WTC11 (cell line): ENCODE results near the gene NEK6. TPM values are rescaled to one million over a fixed set of nuclear protein-coding genes. Genes with fewer than 3 reads are reported as not detected.

Experiments used
- ATAC-seq: fragments of 200-7000 bp; cut with Tn5 transposase; 2 replicates; pipeline ENCODE4 v1.10.0; 2021; ENCODE audit warnings: mild to moderate bottlenecking, moderate library complexity
- CTCF ChIA-PET: fragments of 300-600 bp; sonication (Branson Sonifier 250); formaldehyde crosslinking; loops from one replicate; lab custom pipeline; 2021; ENCODE audit warnings: antibody characterized with exemption; lab: Charles Lee
- POLR2A ChIA-PET: fragments of 350-600 bp; sonication (Branson Sonifier 250); formaldehyde crosslinking; loops from one replicate; lab custom pipeline; 2021; ENCODE audit warnings: antibody characterized with exemption; lab: Charles Lee
- DNase-seq: peaks from one replicate; pipeline ENCODE4 v3.0.0; 2021; ENCODE audit warnings: low spot score
- H3K27ac Mint-ChIP-seq: 2 replicates; pipeline ENCODE4 v1.8.0; 2021; ENCODE audit warnings: mixed read lengths
- H3K27me3 Mint-ChIP-seq: 2 replicates; pipeline ENCODE4 v1.8.0; 2021; ENCODE audit warnings: low read depth, mild to moderate bottlenecking, moderate library complexity, mixed read lengths
- H3K36me3 Mint-ChIP-seq: 2 replicates; pipeline ENCODE4 v1.8.0; 2021; ENCODE audit warnings: mixed read lengths
- H3K4me1 Mint-ChIP-seq: 2 replicates; pipeline ENCODE4 v1.8.0; 2022; ENCODE audit warnings: mixed read lengths
- H3K4me3 Mint-ChIP-seq: 2 replicates; pipeline ENCODE4 v1.8.0; 2021; ENCODE audit warnings: mild to moderate bottlenecking, moderate library complexity, mixed read lengths
- H3K9me3 Mint-ChIP-seq: 2 replicates; pipeline ENCODE4 v1.8.0; 2021; ENCODE audit warnings: mixed read lengths
- EMX1 ChIP-seq: fragments of 250-450 bp; sonication (Bioruptor Pico); IDR thresholded peaks from 2 replicates; pipeline ENCODE4 v1.8.0; 2021; ENCODE audit warnings: mild to moderate bottlenecking
- ESRRA ChIP-seq: sonication (generic); formaldehyde crosslinking; IDR thresholded peaks from 2 replicates; pipeline ENCODE4 v1.8.1; 2022; ENCODE audit warnings: mild to moderate bottlenecking, missing genetic modification reagents, borderline replicate concordance
- GRHL2 ChIP-seq: fragments of 250-450 bp; sonication (Bioruptor Pico); IDR thresholded peaks from 2 replicates; pipeline ENCODE4 v1.8.0; 2022; ENCODE audit warnings: mild to moderate bottlenecking, moderate library complexity; ENCODE audit not compliant: insufficient replicate concordance, severe bottlenecking
- PRRX2 ChIP-seq: fragments of 250-450 bp; sonication (Bioruptor Pico); IDR thresholded peaks from 2 replicates; pipeline ENCODE4 v1.8.0; 2021; ENCODE audit warnings: mild to moderate bottlenecking
- SMAD4 ChIP-seq: sonication (generic); formaldehyde crosslinking; IDR thresholded peaks from 2 replicates; pipeline ENCODE4 v1.8.0; 2022; ENCODE audit warnings: mild to moderate bottlenecking, missing genetic modification reagents
- TP53 ChIP-seq: sonication (generic); formaldehyde crosslinking; IDR thresholded peaks from 2 replicates; pipeline ENCODE4 v1.8.1; 2023; ENCODE audit warnings: mild to moderate bottlenecking, missing genetic modification reagents
- ZNF138 ChIP-seq: sonication (generic); formaldehyde crosslinking; conservative IDR thresholded peaks from 2 replicates; pipeline ENCODE4 v1.8.1; 2022; ENCODE audit warnings: mild to moderate bottlenecking, moderate library complexity, missing genetic modification reagents
- ZNF219 ChIP-seq: sonication (generic); formaldehyde crosslinking; IDR thresholded peaks from 2 replicates; pipeline ENCODE4 v1.8.0; 2023; ENCODE audit warnings: missing genetic modification reagents, mild to moderate bottlenecking, borderline replicate concordance
- ZNF263 ChIP-seq: sonication (generic); formaldehyde crosslinking; IDR thresholded peaks from 2 replicates; pipeline ENCODE4 v1.8.1; 2022; ENCODE audit warnings: low read depth, mild to moderate bottlenecking, moderate library complexity, missing genetic modification reagents
- ZNF671 ChIP-seq: fragments of 250-450 bp; sonication (Bioruptor Pico); IDR thresholded peaks from 2 replicates; pipeline ENCODE4 v1.8.0; 2021; ENCODE audit warnings: mild to moderate bottlenecking
- total RNA-seq: library from RNA; stranded (reverse); gene quantifications from 3 replicates; pipeline ENCODE4 v1.2.3, GENCODE V29; 2021
- TF ChIP-seq, protein P1 (sequence below): sonication (generic); formaldehyde crosslinking; IDR thresholded peaks from 2 replicates; pipeline ENCODE4 v1.8.0; 2022; ENCODE audit warnings: missing genetic modification reagents
- TF ChIP-seq, protein P2 (sequence below): sonication (generic); formaldehyde crosslinking; IDR thresholded peaks from 2 replicates; pipeline ENCODE4 v1.8.1; 2023; ENCODE audit warnings: mild to moderate bottlenecking, missing genetic modification reagents, moderate library complexity
- TF ChIP-seq, protein P3 (sequence below): sonication (generic); formaldehyde crosslinking; IDR thresholded peaks from 2 replicates; pipeline ENCODE4 v1.8.1; 2022; ENCODE audit warnings: missing genetic modification reagents, borderline replicate concordance
- TF ChIP-seq, protein P4 (sequence below): sonication (generic); formaldehyde crosslinking; IDR thresholded peaks from 2 replicates; pipeline ENCODE4 v1.8.1; 2023; ENCODE audit warnings: mild to moderate bottlenecking, moderate library complexity, missing genetic modification reagents
- TF ChIP-seq, protein P5 (sequence below): sonication (generic); formaldehyde crosslinking; IDR thresholded peaks from 2 replicates; pipeline ENCODE4 v1.8.0; 2022; ENCODE audit warnings: mild to moderate bottlenecking, missing genetic modification reagents
- TF ChIP-seq, protein P6 (sequence below): sonication (generic); formaldehyde crosslinking; IDR thresholded peaks from 2 replicates; pipeline ENCODE4 v1.8.0; 2022; ENCODE audit warnings: mild to moderate bottlenecking, missing genetic modification reagents
- TF ChIP-seq, protein P7 (sequence below): sonication (generic); formaldehyde crosslinking; IDR thresholded peaks from 2 replicates; pipeline ENCODE4 v1.8.0; 2022; ENCODE audit warnings: mild to moderate bottlenecking, missing genetic modification reagents
- TF ChIP-seq, protein P8 (sequence below): fragments of 250-450 bp; sonication (Bioruptor Pico); IDR thresholded peaks from 2 replicates; pipeline ENCODE4 v2.1.2; 2022; ENCODE audit warnings: mild to moderate bottlenecking, moderate library complexity
- TF ChIP-seq, protein P9 (sequence below): sonication (generic); formaldehyde crosslinking; IDR thresholded peaks from 2 replicates; pipeline ENCODE4 v1.8.1; 2022; ENCODE audit warnings: mild to moderate bottlenecking, missing genetic modification reagents, moderate library complexity, borderline replicate concordance
- TF ChIP-seq, protein P10 (sequence below): sonication (generic); formaldehyde crosslinking; IDR thresholded peaks from 2 replicates; pipeline ENCODE4 v1.8.1; 2022; ENCODE audit warnings: mild to moderate bottlenecking, moderate library complexity, missing genetic modification reagents

NEK6 gene
- total RNA-seq, 1 experiment from 2014 or later = 23.0 TPM

DNA sequence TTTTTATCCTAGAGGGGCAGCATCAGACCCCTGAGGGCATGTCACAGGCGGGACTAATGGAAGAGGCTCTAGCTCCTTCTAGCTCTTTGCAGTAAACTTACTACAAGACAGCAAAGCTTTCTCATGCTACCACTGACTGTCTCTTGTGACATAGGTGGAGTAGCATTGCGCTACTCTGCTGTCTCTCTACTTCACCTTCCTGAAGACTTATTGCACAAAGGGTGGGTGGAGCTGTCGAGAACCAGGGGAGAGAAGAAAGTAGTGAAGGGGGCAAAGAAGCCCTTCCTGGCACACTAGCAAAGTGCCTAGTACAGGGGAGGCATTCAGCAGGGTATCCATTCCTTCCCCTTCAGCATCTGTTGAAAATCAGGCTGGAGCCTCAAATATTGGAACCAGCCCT, 36.1 kb upstream of the NEK6 start (continued):
- TF ChIP-seq, protein P1, sequence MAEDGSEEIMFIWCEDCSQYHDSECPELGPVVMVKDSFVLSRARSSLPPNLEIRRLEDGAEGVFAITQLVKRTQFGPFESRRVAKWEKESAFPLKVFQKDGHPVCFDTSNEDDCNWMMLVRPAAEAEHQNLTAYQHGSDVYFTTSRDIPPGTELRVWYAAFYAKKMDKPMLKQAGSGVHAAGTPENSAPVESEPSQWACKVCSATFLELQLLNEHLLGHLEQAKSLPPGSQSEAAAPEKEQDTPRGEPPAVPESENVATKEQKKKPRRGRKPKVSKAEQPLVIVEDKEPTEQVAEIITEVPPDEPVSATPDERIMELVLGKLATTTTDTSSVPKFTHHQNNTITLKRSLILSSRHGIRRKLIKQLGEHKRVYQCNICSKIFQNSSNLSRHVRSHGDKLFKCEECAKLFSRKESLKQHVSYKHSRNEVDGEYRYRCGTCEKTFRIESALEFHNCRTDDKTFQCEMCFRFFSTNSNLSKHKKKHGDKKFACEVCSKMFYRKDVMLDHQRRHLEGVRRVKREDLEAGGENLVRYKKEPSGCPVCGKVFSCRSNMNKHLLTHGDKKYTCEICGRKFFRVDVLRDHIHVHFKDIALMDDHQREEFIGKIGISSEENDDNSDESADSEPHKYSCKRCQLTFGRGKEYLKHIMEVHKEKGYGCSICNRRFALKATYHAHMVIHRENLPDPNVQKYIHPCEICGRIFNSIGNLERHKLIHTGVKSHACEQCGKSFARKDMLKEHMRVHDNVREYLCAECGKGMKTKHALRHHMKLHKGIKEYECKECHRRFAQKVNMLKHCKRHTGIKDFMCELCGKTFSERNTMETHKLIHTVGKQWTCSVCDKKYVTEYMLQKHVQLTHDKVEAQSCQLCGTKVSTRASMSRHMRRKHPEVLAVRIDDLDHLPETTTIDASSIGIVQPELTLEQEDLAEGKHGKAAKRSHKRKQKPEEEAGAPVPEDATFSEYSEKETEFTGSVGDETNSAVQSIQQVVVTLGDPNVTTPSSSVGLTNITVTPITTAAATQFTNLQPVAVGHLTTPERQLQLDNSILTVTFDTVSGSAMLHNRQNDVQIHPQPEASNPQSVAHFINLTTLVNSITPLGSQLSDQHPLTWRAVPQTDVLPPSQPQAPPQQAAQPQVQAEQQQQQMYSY (CRISPR knock-in tag) = no peak
- TF ChIP-seq ZNF138 (CRISPR knock-in tag) = no peak
- TF ChIP-seq, protein P2, sequence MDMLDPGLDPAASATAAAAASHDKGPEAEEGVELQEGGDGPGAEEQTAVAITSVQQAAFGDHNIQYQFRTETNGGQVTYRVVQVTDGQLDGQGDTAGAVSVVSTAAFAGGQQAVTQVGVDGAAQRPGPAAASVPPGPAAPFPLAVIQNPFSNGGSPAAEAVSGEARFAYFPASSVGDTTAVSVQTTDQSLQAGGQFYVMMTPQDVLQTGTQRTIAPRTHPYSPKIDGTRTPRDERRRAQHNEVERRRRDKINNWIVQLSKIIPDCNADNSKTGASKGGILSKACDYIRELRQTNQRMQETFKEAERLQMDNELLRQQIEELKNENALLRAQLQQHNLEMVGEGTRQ (CRISPR knock-in tag) = no peak
- no peak for TF ChIP-seq PRRX2 (CRISPR knock-in tag)
- TF ChIP-seq, protein P3, sequence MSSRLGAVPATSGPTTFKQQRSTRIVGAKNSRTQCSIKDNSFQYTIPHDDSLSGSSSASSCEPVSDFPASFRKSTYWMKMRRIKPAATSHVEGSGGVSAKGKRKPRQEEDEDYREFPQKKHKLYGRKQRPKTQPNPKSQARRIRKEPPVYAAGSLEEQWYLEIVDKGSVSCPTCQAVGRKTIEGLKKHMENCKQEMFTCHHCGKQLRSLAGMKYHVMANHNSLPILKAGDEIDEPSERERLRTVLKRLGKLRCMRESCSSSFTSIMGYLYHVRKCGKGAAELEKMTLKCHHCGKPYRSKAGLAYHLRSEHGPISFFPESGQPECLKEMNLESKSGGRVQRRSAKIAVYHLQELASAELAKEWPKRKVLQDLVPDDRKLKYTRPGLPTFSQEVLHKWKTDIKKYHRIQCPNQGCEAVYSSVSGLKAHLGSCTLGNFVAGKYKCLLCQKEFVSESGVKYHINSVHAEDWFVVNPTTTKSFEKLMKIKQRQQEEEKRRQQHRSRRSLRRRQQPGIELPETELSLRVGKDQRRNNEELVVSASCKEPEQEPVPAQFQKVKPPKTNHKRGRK = no peak
- TF ChIP-seq, protein P4, sequence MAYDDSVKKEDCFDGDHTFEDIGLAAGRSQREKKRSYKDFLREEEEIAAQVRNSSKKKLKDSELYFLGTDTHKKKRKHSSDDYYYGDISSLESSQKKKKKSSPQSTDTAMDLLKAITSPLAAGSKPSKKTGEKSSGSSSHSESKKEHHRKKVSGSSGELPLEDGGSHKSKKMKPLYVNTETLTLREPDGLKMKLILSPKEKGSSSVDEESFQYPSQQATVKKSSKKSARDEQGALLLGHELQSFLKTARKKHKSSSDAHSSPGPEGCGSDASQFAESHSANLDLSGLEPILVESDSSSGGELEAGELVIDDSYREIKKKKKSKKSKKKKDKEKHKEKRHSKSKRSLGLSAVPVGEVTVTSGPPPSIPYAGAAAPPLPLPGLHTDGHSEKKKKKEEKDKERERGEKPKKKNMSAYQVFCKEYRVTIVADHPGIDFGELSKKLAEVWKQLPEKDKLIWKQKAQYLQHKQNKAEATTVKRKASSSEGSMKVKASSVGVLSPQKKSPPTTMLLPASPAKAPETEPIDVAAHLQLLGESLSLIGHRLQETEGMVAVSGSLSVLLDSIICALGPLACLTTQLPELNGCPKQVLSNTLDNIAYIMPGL (CRISPR knock-in tag) = no peak
- TF ChIP-seq ZNF263 = no peak
- TF ChIP-seq, protein P5, sequence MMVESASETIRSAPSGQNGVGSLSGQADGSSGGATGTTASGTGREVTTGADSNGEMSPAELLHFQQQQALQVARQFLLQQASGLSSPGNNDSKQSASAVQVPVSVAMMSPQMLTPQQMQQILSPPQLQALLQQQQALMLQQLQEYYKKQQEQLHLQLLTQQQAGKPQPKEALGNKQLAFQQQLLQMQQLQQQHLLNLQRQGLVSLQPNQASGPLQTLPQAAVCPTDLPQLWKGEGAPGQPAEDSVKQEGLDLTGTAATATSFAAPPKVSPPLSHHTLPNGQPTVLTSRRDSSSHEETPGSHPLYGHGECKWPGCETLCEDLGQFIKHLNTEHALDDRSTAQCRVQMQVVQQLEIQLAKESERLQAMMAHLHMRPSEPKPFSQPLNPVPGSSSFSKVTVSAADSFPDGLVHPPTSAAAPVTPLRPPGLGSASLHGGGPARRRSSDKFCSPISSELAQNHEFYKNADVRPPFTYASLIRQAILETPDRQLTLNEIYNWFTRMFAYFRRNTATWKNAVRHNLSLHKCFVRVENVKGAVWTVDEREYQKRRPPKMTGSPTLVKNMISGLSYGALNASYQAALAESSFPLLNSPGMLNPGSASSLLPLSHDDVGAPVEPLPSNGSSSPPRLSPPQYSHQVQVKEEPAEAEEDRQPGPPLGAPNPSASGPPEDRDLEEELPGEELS (CRISPR knock-in tag) = no peak
- TF ChIP-seq EMX1 = no peak
- TF ChIP-seq ZNF671 (CRISPR knock-in tag) = no peak

DNA sequence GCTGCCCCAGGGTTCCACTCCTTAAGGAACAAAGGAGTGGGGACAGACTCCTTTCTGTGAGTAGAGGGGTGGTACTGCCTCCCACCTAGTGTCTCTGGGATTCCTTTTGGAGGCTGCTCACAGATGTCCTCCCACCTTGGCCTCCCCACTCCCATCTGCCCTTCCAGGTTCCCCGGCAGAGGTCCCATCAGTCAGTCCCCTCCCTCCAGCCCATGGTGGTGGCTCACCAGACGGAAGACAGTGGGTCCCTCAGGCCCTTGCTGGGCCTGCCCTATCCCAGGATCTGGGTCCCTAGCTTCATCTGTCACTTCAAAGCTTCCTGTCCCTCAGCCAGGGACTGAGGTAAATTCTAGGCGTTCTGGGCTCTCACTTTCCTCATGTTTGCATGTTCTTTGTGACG, 35.6 kb upstream of the NEK6 start:
- DNase-seq (no peak), ATAC-seq (no peak)
- Mint-ChIP-seq H3K36me3 (no peaks in the 10 kb centered on the region), H3K4me1 (no peaks in the 10 kb centered on the region), H3K27me3 (no peaks in the 10 kb centered on the region), H3K9me3 (no peaks in the 10 kb centered on the region), H3K4me3 (no peak overlapping the region), H3K27ac (no peak overlapping the region)
- POLR2A ChIA-PET = no interaction called here
- CTCF ChIA-PET = no interaction called here
- no peak for TF ChIP-seq ZNF219
- TF ChIP-seq, protein P6, sequence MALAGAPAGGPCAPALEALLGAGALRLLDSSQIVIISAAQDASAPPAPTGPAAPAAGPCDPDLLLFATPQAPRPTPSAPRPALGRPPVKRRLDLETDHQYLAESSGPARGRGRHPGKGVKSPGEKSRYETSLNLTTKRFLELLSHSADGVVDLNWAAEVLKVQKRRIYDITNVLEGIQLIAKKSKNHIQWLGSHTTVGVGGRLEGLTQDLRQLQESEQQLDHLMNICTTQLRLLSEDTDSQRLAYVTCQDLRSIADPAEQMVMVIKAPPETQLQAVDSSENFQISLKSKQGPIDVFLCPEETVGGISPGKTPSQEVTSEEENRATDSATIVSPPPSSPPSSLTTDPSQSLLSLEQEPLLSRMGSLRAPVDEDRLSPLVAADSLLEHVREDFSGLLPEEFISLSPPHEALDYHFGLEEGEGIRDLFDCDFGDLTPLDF (CRISPR knock-in tag) = no peak
- TF ChIP-seq, protein P7, sequence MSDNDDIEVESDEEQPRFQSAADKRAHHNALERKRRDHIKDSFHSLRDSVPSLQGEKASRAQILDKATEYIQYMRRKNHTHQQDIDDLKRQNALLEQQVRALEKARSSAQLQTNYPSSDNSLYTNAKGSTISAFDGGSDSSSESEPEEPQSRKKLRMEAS = no peak
- no peak for TF ChIP-seq GRHL2 (CRISPR knock-in tag)
- no peak for TF ChIP-seq TP53
- TF ChIP-seq, protein P8, sequence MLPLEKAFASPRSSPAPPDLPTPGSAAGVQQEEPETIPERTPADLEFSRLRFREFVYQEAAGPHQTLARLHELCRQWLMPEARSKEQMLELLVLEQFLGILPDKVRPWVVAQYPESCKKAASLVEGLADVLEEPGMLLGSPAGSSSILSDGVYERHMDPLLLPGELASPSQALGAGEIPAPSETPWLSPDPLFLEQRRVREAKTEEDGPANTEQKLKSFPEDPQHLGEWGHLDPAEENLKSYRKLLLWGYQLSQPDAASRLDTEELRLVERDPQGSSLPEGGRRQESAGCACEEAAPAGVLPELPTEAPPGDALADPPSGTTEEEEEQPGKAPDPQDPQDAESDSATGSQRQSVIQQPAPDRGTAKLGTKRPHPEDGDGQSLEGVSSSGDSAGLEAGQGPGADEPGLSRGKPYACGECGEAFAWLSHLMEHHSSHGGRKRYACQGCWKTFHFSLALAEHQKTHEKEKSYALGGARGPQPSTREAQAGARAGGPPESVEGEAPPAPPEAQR (CRISPR knock-in tag) = no peak
- no peak for TF ChIP-seq SMAD4 (CRISPR knock-in tag)
- TF ChIP-seq, protein P9, sequence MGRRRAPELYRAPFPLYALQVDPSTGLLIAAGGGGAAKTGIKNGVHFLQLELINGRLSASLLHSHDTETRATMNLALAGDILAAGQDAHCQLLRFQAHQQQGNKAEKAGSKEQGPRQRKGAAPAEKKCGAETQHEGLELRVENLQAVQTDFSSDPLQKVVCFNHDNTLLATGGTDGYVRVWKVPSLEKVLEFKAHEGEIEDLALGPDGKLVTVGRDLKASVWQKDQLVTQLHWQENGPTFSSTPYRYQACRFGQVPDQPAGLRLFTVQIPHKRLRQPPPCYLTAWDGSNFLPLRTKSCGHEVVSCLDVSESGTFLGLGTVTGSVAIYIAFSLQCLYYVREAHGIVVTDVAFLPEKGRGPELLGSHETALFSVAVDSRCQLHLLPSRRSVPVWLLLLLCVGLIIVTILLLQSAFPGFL = no peak
- TF ChIP-seq ESRRA (CRISPR knock-in tag) = no peak
- TF ChIP-seq, protein P10, sequence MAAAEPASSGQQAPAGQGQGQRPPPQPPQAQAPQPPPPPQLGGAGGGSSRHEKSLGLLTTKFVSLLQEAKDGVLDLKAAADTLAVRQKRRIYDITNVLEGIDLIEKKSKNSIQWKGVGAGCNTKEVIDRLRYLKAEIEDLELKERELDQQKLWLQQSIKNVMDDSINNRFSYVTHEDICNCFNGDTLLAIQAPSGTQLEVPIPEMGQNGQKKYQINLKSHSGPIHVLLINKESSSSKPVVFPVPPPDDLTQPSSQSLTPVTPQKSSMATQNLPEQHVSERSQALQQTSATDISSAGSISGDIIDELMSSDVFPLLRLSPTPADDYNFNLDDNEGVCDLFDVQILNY (CRISPR knock-in tag) = no peak
